A375 (cell line): Measurements from ENCODE around the gene ARPIN. TPM values are rescaled to one million over a fixed set of nuclear protein-coding genes. Genes with fewer than 3 reads are reported as not detected.

Source experiments
- small RNA-seq: library from RNA; depleted of rRNA; stranded (forward); fragments of <200 nt; gene quantifications from one replicate; pipeline ENCODE3, GENCODE V24; 2014
- total RNA-seq: library from RNA; depleted of rRNA; stranded (reverse); fragments of >200 nt; shearing (Covaris generic); gene quantifications from 2 replicates; pipeline ENCODE4 v1.2.3, GENCODE V29; 2014; rRNA removed

Gene ARPIN
- 7.8 and 12.8 TPM in 2 replicates for total RNA-seq

DNA sequence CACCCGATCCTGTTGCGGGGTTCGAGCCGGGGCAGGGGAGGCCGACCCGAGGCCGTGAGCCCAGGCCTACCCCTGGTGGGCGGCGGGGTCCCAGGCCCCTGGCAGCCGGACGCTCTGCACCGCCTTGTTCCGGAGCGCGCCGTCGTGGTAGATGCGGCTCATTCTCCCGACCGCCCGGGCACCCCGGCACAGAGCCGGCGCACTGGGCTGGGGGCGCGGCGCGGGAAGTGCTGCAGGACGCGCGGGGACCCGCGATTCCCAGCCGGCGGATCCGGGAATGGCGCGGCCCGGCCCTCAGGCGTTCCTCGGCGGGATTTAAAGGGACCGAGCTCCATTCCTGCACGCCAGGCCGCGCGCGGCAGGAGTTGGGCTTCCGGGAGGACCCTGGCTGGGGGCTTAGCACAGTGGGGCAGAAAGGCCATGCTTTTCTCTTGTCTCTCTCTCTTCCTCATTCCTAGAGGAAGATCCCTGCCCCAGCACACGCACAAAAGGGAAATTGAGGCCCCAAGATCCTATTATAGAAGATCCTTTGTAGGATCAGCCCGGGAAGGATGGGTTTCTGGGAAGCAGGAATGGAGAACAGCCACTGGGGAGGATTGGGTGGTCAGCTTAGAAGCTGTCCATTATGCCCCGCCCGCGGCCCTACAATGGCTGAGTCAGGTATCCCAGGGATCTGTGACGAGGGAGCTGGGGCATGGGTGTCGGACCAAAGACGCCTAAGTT is at the start of gene ARPIN:
ARPIN (minus strand) TSS at position 279 of the 723 bp plus-strand sequence; CDS start at position 162, 117 bp downstream.

DNA sequence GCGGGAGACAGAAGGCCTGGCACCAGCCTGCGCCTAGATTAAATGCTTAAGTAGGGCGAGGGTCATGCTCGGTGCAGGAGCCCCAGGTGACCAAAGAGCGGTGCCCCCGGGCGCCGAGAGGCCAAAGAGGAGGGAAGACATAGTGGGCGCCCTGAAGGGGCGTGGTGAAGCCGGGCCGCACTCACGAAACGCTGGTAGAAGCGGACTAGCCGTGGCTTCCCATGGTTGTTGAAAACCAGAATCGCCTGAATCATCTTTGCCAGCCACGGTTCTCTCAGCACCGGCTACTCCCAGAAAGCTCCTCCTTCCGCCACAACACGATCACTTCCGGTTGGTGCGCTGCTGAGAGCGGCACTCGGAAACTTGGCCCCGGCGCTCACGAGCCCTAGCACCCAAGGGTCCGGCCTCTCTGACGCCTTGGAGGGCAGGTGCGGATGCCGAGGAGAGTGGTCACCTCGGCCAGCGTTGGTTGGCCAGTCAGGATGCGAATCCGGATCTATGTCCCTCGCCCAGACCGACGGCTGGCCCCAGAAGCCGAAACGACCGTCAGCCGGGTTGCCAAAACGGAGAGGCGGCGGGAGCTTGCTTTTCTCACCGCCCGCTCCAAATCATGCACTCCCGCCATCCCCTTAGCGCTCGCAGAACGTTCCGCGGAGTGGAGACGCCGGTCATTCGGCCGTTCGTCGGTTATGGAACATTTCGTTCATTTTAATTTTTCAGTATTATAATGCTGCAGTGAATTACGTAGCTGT is 18.9 kb downstream of the ARPIN start, which contains the start of gene AP3S2:
AP3S2 (minus strand) TSS at position 299 of the 752 bp plus-strand sequence; CDS start at position 254, 45 bp downstream.

Small RNA genes within 50 kb of the gene (small RNA-seq; reads per million reads assigned to genes)
- gene MIR5009 (not detected), gene MIR5094 (not detected), gene RNU6-1111P (not detected), gene RNU7-111P (not detected)

Other genes with a start within 250 kb of the ARPIN start
- gene PLIN1, start 233.6 kb downstream of the ARPIN start, total RNA-seq, result not detected in 2 replicates
- 3.7 and 4.8 TPM in 2 replicates for gene PEX11A, start 222.2 kb downstream of the ARPIN start, total RNA-seq
- 0.05 TPM in 1 of 2 replicates, not detected in the other for gene WDR93, start 222.1 kb downstream of the ARPIN start, total RNA-seq
- 6.0 and 8.9 TPM in 2 replicates for gene MESP1, start 161.7 kb downstream of the ARPIN start, total RNA-seq
- 0.74 and 0.98 TPM in 2 replicates for gene MESP2, start 136.6 kb downstream of the ARPIN start, total RNA-seq
- 108 and 116 TPM in 2 replicates for gene ANPEP, start 98.1 kb downstream of the ARPIN start, total RNA-seq
- gene AP3S2, start 19.0 kb downstream of the ARPIN start, total RNA-seq, result 39.5 and 58.7 TPM in 2 replicates
- gene ZNF710, start 88.4 kb upstream of the ARPIN start, total RNA-seq, result 9.4 and 11.1 TPM in 2 replicates
- gene IDH2, start 189.5 kb upstream of the ARPIN start, total RNA-seq, result 28.2 and 31.9 TPM in 2 replicates